Measurements from ENCODE around the gene POLR2L. TPM values are rescaled to one million over a fixed set of nuclear protein-coding genes. Genes with fewer than 3 reads are reported as not detected.

POLR2L gene
- total RNA-seq, 1 donor from 2014 or later = 213 TPM

GRCh38 chr11:820655-821511, 21.4 kb downstream of the POLR2L start:
- DNase-seq (ENCODE audit: low read depth) = no peak
- H3K4me3 ChIP-seq (ENCODE audit: low read depth, low read length) = peak overlapping the region; percentile 88
- no peak for TF ChIP-seq CTCF (conservative IDR thresholded peaks at IDR 0.05; ENCODE audit: low read depth, low read length)

GRCh38 chr11:819943-820649, 22.2 kb downstream of the POLR2L start:
- TF ChIP-seq CTCF (conservative IDR thresholded peaks at IDR 0.05; ENCODE audit: low read depth, low read length) = no peak
- H3K4me3 ChIP-seq (ENCODE audit: low read depth, low read length) = peak overlapping the region; percentile 88
- no peak for DNase-seq (ENCODE audit: low read depth)

- DNase-seq (ENCODE audit: low read depth) = no peak
- TF ChIP-seq CTCF (conservative IDR thresholded peaks at IDR 0.05; ENCODE audit: low read depth, low read length) = no peak
- peak overlapping the region; percentile 88 for H3K4me3 ChIP-seq (ENCODE audit: low read depth, low read length)
These were observed 23.0 kb downstream of the POLR2L start for GRCh38 chr11:819129-819931.

- DNase-seq (ENCODE audit: low read depth) = no peak
- no peak for TF ChIP-seq CTCF (conservative IDR thresholded peaks at IDR 0.05; ENCODE audit: low read depth, low read length)
- H3K4me3 ChIP-seq (ENCODE audit: low read depth, low read length) = peak within 1 kb of the TSS; percentile 88
These were observed 23.8 kb downstream of the POLR2L start, which contains the start of gene PNPLA2 for GRCh38 chr11:818396-819128. Gene PNPLA2, plus strand, starts transcription at chr11:818914. Its CDS starts 805 bp downstream, at chr11:819719.

- TF ChIP-seq CTCF (conservative IDR thresholded peaks at IDR 0.05; ENCODE audit: low read depth, low read length) = no peak
- no peak for DNase-seq (ENCODE audit: low read depth)
- H3K4me3 ChIP-seq (ENCODE audit: low read depth, low read length) = no peak overlapping the region
These were observed 25.9 kb downstream of the POLR2L start for GRCh38 chr11:816433-816779.

Data from epithelial cell of proximal tubule (primary cell).